Liver (tissue), 9 donors: Measurements from ENCODE around the gene RBL2. TPM values are rescaled to one million over a fixed set of nuclear protein-coding genes. Genes with fewer than 3 reads are reported as not detected.

ENCODE experiments used
- DNase-seq: peaks from one replicate; pipeline ENCODE4 v3.0.0-alpha.2; 2017; ENCODE audit warnings: low spot score
- H3K27ac ChIP-seq, 2 donors: one replicate each; pipeline ENCODE4 v1.7.0; 2013; ENCODE audit warnings: inconsistent platforms in 2 of 2, low read length in 2 of 2, control low read depth in 1 of 2, low read depth in 1 of 2, mild to moderate bottlenecking in 1 of 2
- H3K27me3 ChIP-seq, 4 donors: one replicate each; pipeline versions ENCODE4 v1.6.1 to v1.7.0; 2013; ENCODE audit warnings: low read length in 3 of 4, inconsistent platforms in 1 of 4, mild to moderate bottlenecking in 1 of 4, moderate library complexity in 1 of 4; ENCODE audit not compliant: control insufficient read depth in 4 of 4, insufficient read depth in 4 of 4
- H3K36me3 ChIP-seq, 4 donors: one replicate each; pipeline versions ENCODE4 v1.6.1 to v1.7.0; 2013; ENCODE audit warnings: low read length in 3 of 4, mild to moderate bottlenecking in 3 of 4, low read depth in 1 of 4, moderate library complexity in 1 of 4; ENCODE audit not compliant: control insufficient read depth in 4 of 4, insufficient read depth in 3 of 4
- H3K4me1 ChIP-seq, 4 donors: one replicate each; pipeline versions ENCODE4 v1.6.1 to v1.7.0; 2013; ENCODE audit warnings: low read length in 3 of 4, mild to moderate bottlenecking in 3 of 4, moderate library complexity in 1 of 4; ENCODE audit not compliant: control insufficient read depth in 4 of 4, insufficient read depth in 4 of 4
- H3K4me3 ChIP-seq, 3 donors: one replicate each; pipeline versions ENCODE4 v1.6.1 to v1.7.0; 2013; ENCODE audit warnings: low read length in 3 of 3, control low read depth in 1 of 3, low read depth in 1 of 3, mild to moderate bottlenecking in 1 of 3
- H3K9ac ChIP-seq, 2 donors: one replicate each; pipeline ENCODE4 v1.7.0; 2013; ENCODE audit warnings: low read length in 2 of 2, mild to moderate bottlenecking in 2 of 2, moderate library complexity in 2 of 2, control low read depth in 1 of 2, low read depth in 1 of 2
- H3K9me3 ChIP-seq, 4 donors: one replicate each; pipeline versions ENCODE4 v1.6.1 to v1.7.0; 2013; ENCODE audit warnings: low read length in 3 of 4; ENCODE audit not compliant: control insufficient read depth in 4 of 4
- ATF3 ChIP-seq: IDR thresholded peaks from 2 replicates; pipeline ENCODE4 v1.6.1; 2016; ENCODE audit warnings: antibody characterized with exemption
- FOXA1 ChIP-seq: IDR thresholded peaks from 2 replicates; pipeline ENCODE4 v1.6.1; 2016; ENCODE audit warnings: antibody characterized with exemption
- FOXA2 ChIP-seq: IDR thresholded peaks from 2 replicates; pipeline ENCODE4 v1.6.1; 2016; ENCODE audit warnings: antibody characterized with exemption
- GABPA ChIP-seq, 2 donors: IDR thresholded peaks in 1 of 2; conservative IDR thresholded peaks in 1 of 2; 2 replicates each; pipeline ENCODE4 v1.6.1; 2016; ENCODE audit warnings: antibody characterized with exemption in 2 of 2, mild to moderate bottlenecking in 1 of 2, moderate library complexity in 1 of 2
- HNF4G ChIP-seq: IDR thresholded peaks from 2 replicates; pipeline ENCODE4 v1.6.1; 2016; ENCODE audit warnings: antibody characterized with exemption
- JUND ChIP-seq, 2 donors: IDR thresholded peaks; 2 replicates each; pipeline ENCODE4 v1.6.1; 2016; ENCODE audit warnings: antibody characterized with exemption in 2 of 2
- NR2F2 ChIP-seq: IDR thresholded peaks from 2 replicates; pipeline ENCODE4 v1.6.1; 2016; ENCODE audit warnings: antibody characterized with exemption
- RAD21 ChIP-seq, 2 donors: IDR thresholded peaks; 2 replicates each; pipeline ENCODE4 v1.6.1; 2016; ENCODE audit warnings: antibody characterized with exemption in 2 of 2, mild to moderate bottlenecking in 2 of 2
- RXRA ChIP-seq, 2 donors: IDR thresholded peaks; 2 replicates each; pipeline ENCODE4 v1.6.1; 2017 to 2018; ENCODE audit warnings: antibody characterized with exemption in 2 of 2, mild to moderate bottlenecking in 1 of 2
- SP1 ChIP-seq: IDR thresholded peaks from 2 replicates; pipeline ENCODE4 v1.6.1; 2018; ENCODE audit warnings: antibody characterized with exemption, mild to moderate bottlenecking
- TAF1 ChIP-seq: conservative IDR thresholded peaks from 2 replicates; pipeline ENCODE4 v1.6.1; 2016; ENCODE audit warnings: antibody characterized with exemption, mild to moderate bottlenecking
- YY1 ChIP-seq: IDR thresholded peaks from 2 replicates; pipeline ENCODE4 v1.6.1; 2016; ENCODE audit warnings: antibody characterized with exemption, mild to moderate bottlenecking
- WGBS: extraction: QIAGEN DNeasy Blood & Tissue Kit; methylation state at CpG from one replicate; pipeline ENCODE4 v1.1.7; 2013; 5-methylcytosine and 5-hydroxymethylcytosine counted together
- polyA plus RNA-seq, 2 donors: library from polyadenylated mRNA; stranded (reverse) in 1 of 2; unstranded in 1 of 2; fragments of 200-250 nt in 1 of 2; fragments of >200 nt in 1 of 2; fragmentation: Nextera tagmentation in 1 of 2; extraction: Ambion mirVana in 1 of 2; gene quantifications; one replicate each; pipeline versions ENCODE4 v1.2.1 to v1.2.3, GENCODE V29; 2013 to 2015
- total RNA-seq, 2 donors: library from RNA; depleted of rRNA; stranded (reverse); fragments of >200 nt; gene quantifications; one replicate each; pipeline ENCODE4 v1.2.3, GENCODE V29; 2014
- TF ChIP-seq, protein P1 (sequence below): fragments of 150-350 bp; IDR thresholded peaks from 2 replicates; pipeline ENCODE4 v1.5.1; 2017; ENCODE audit warnings: improper control_type of control experiment, low read depth, low read length; ENCODE audit not compliant: missing input control
- TF ChIP-seq, protein P2 (sequence below): IDR thresholded peaks from 2 replicates; pipeline ENCODE4 v1.6.1; 2016; ENCODE audit warnings: antibody characterized with exemption
- donor health status: healthy.
- donor health status: healthy.
- donor health status: healthy.
- donor health status: healthy.
- donor health status: healthy.

Gene RBL2
- total and polyA plus RNA-seq, 4 donors: 19.2 to 64.3 (median 28.4) TPM

GRCh38 chr16:53445534-53445933 is 11.3 kb downstream of the RBL2 start:
- Histone ChIP-seq H3K9me3 (no peaks in the 10 kb centered on the region), H3K4me3 (no peak overlapping the region), H3K27ac (no peak overlapping the region), H3K9ac (no peak overlapping the region), H3K36me3 (peaks cover 10 to 36% (median 24%) of the 10 kb centered on the region in 4 donors), H3K4me1 (no peaks in the 10 kb centered on the region), H3K27me3 (no peaks in the 10 kb centered on the region)
- WGBS: 94% methylated on average over 5 of the region's 5 CpGs
- TF ChIP-seq SP1: no peak
- no peak for TF ChIP-seq FOXA2
- no peak for DNase-seq

- DNase-seq: no peak
- WGBS: 96% methylated on average over 3 of the region's 3 CpGs
These were observed 11.8 kb downstream of the RBL2 start for GRCh38 chr16:53446090-53446489.

GRCh38 chr16:53449816-53450517 is 15.7 kb downstream of the RBL2 start:
- 91% methylated on average over 4 of the region's 4 CpGs for WGBS
- no peak overlapping the region for H3K9ac ChIP-seq
- H3K4me1 ChIP-seq: no peaks in the 10 kb centered on the region
- no peak overlapping the region for H3K27ac ChIP-seq
- no peaks in the 10 kb centered on the region for H3K27me3 ChIP-seq
- H3K9me3 ChIP-seq: no peaks in the 10 kb centered on the region
- TF ChIP-seq YY1 (no peak), RXRA (IDR thresholded peaks at IDR 0.05) (no peak), FOXA1 (no peak), ATF3 (no peak), GABPA (IDR thresholded peaks at IDR 0.05 in 1 of 2, conservative IDR thresholded peaks at IDR 0.05 in 1 of 2) (no peak), TAF1 (no peak), RAD21 (IDR thresholded peaks at IDR 0.05) (no peak), JUND (IDR thresholded peaks at IDR 0.05) (no peak)
- TF ChIP-seq, protein P1, sequence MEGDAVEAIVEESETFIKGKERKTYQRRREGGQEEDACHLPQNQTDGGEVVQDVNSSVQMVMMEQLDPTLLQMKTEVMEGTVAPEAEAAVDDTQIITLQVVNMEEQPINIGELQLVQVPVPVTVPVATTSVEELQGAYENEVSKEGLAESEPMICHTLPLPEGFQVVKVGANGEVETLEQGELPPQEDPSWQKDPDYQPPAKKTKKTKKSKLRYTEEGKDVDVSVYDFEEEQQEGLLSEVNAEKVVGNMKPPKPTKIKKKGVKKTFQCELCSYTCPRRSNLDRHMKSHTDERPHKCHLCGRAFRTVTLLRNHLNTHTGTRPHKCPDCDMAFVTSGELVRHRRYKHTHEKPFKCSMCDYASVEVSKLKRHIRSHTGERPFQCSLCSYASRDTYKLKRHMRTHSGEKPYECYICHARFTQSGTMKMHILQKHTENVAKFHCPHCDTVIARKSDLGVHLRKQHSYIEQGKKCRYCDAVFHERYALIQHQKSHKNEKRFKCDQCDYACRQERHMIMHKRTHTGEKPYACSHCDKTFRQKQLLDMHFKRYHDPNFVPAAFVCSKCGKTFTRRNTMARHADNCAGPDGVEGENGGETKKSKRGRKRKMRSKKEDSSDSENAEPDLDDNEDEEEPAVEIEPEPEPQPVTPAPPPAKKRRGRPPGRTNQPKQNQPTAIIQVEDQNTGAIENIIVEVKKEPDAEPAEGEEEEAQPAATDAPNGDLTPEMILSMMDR: no peak
- TF ChIP-seq, protein P2, sequence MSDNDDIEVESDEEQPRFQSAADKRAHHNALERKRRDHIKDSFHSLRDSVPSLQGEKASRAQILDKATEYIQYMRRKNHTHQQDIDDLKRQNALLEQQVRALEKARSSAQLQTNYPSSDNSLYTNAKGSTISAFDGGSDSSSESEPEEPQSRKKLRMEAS: no peak
- DNase-seq: no peak
- H3K4me3 ChIP-seq: no peak overlapping the region
- peaks cover 7 to 49% (median 34%) of the 10 kb centered on the region in 4 donors for H3K36me3 ChIP-seq

More at GRCh38 chr16:53446090-53446489, 11.8 kb downstream of the RBL2 start:
- TF ChIP-seq ATF3 (no peak), FOXA2 (no peak), SP1 (no peak), NR2F2 (no peak), GABPA (IDR thresholded peaks at IDR 0.05 in 1 of 2, conservative IDR thresholded peaks at IDR 0.05 in 1 of 2) (no peak), RXRA (IDR thresholded peaks at IDR 0.05) (no peak), YY1 (no peak), RAD21 (IDR thresholded peaks at IDR 0.05) (no peak), HNF4G (no peak), TAF1 (no peak), FOXA1 (no peak)
- TF ChIP-seq, protein P2: no peak
- TF ChIP-seq, protein P1: no peak
- Histone ChIP-seq H3K4me3 (no peak overlapping the region), H3K27me3 (no peaks in the 10 kb centered on the region), H3K9ac (no peak overlapping the region), H3K36me3 (peaks cover 8 to 35% (median 23%) of the 10 kb centered on the region in 4 donors), H3K4me1 (no peaks in the 10 kb centered on the region), H3K9me3 (no peaks in the 10 kb centered on the region), H3K27ac (no peak overlapping the region)
